ENCODE data around the gene ZMIZ1.

The ZMIZ1 gene

GRCh38 chr10:79238606-79239005, 169.8 kb downstream of the ZMIZ1 start:
- no peak for DNase-seq

- DNase-seq: no peak
Measured at GRCh38 chr10:79239275-79239779, 170.6 kb downstream of the ZMIZ1 start.

- DNase-seq: no peak
Measured at GRCh38 chr10:79239924-79240581, 171.3 kb downstream of the ZMIZ1 start.

GRCh38 chr10:79241629-79241989, 172.8 kb downstream of the ZMIZ1 start:
- no peak for DNase-seq

- peak; percentile 80 for DNase-seq
Measured at GRCh38 chr10:79241990-79242619, 173.3 kb downstream of the ZMIZ1 start.

- peak; percentile 80 for DNase-seq
Measured at GRCh38 chr10:79242620-79243152, 173.9 kb downstream of the ZMIZ1 start.

- peak; percentile 89 for DNase-seq
Measured at GRCh38 chr10:79243181-79244067, 174.7 kb downstream of the ZMIZ1 start.

GRCh38 chr10:79244068-79244442, 175.3 kb downstream of the ZMIZ1 start:
- no peak for DNase-seq

- DNase-seq: peak; percentile 70
Measured at GRCh38 chr10:79244841-79245504, 176.2 kb downstream of the ZMIZ1 start.

- no peak for DNase-seq
Measured at GRCh38 chr10:79245539-79246208, 176.9 kb downstream of the ZMIZ1 start.

- no peak for DNase-seq
Measured at GRCh38 chr10:79246209-79246581, 177.4 kb downstream of the ZMIZ1 start.

- DNase-seq: no peak
Measured at GRCh38 chr10:79246606-79247275, 178.0 kb downstream of the ZMIZ1 start.

- no peak for DNase-seq
Measured at GRCh38 chr10:79247373-79248137, 178.8 kb downstream of the ZMIZ1 start.

- no peak for DNase-seq
Measured at GRCh38 chr10:79248341-79249185, 179.8 kb downstream of the ZMIZ1 start.

GRCh38 chr10:79249186-79250121, 180.7 kb downstream of the ZMIZ1 start:
- DNase-seq: no peak

GRCh38 chr10:79250259-79250658, 181.5 kb downstream of the ZMIZ1 start:
- no peak for DNase-seq

GRCh38 chr10:79252450-79252849, 183.7 kb downstream of the ZMIZ1 start:
- DNase-seq: no peak

GRCh38 chr10:79252971-79253370, 184.2 kb downstream of the ZMIZ1 start:
- DNase-seq: no peak

- DNase-seq: no peak
Measured at GRCh38 chr10:79253704-79254103, 184.9 kb downstream of the ZMIZ1 start.
